HCT116 (cell line): ENCODE results near the gene CYP46A1.

ENCODE experiments used
- CTCF ChIP-seq, 3 experiments: fragments of 200-600 bp in 1 of 3; sonication (generic) in 1 of 3; IDR thresholded peaks in 2 of 3; conservative IDR thresholded peaks in 1 of 3; 2 replicates each; pipeline ENCODE4 v1.5.1; 2012 to 2017; ENCODE audit warnings: low read depth in 2 of 3, low read length in 2 of 3, antibody characterized with exemption in 1 of 3, borderline replicate concordance in 1 of 3, control low read depth in 1 of 3, mild to moderate bottlenecking in 1 of 3, mixed read lengths in 1 of 3, mixed run types in 1 of 3, moderate library complexity in 1 of 3; ENCODE audit not compliant: insufficient read depth in 1 of 3
- SP1 ChIP-seq: IDR thresholded peaks from 2 replicates; pipeline ENCODE4 v1.6.1; 2012; ENCODE audit warnings: low read depth

DNA sequence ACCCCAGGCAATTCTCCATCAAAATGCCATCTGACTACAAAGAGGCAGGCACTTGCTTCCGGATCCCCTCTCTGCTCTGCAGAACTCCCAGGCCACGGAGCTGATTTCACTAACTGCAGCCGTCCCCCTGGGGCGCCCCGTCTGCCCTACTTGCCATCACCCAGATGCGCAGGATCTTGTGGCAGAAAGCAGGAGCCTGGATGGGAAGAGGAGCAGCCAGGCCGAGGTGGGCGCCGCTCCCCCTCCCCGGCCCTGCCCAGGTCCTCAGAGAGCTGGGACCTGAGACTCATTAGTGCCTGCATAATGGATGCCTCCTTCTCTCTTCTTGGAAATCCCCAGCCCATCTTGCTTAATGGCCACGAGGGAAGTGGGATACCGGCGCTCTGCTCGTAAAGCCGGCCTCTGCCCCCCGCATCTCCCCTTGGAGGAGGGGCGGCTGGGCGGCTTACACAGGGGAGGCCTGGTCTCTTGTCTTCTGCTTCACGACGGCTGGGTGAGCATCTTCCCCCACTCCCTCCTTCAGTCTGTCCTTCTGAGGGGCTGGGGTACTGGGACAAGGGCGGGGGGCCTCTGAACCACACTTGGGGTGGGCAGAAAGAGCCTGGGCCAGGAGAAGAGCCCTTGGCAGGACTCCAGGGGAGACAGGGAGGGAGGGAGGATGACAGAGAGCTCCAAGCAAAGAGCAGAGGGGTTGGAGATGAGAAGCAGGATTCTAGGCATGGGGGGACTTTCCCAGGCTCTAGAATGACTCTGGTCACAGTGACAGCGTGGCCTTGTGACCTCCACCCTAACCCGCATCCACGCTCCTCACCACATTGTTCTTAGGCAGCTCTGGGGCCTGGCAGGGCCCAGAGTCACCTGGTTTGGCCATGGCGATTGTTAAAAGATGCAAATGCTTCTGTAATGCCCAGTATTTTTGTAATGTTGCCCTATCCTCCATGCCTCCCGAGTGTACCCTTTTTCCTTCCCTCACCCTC lies 89.7 kb downstream of the CYP46A1 start:
- TF ChIP-seq CTCF (IDR thresholded peaks at IDR 0.05 in 2 of 3, conservative IDR thresholded peaks at IDR 0.05 in 1 of 3; ENCODE audit: borderline replicate concordance in 1 of 3, insufficient read depth in 1 of 3, low read depth in 2 of 3, low read length in 2 of 3) (no peak), SP1 (no peak)
